Smooth muscle cell of the pulmonary artery (primary cell): ENCODE data around the gene COP1. TPM values are rescaled to one million over a fixed set of nuclear protein-coding genes. Genes with fewer than 3 reads are reported as not detected.

Source experiments
- total RNA-seq: library from RNA; depleted of rRNA; stranded (reverse); fragments of >200 nt; gene quantifications from 2 replicates; pipeline ENCODE4 v1.2.3, GENCODE V29; 2014

Gene COP1
- total RNA-seq, result 42.3 and 44.2 TPM in 2 replicates

GRCh38 chr1:176206961-176207902 is at the start of gene COP1:
Gene COP1, minus strand, starts transcription at chr1:176207286. Its CDS starts 308 bp downstream, at chr1:176206978.

